ENCODE data around the gene ARMC7. TPM values are rescaled to one million over a fixed set of nuclear protein-coding genes. Genes with fewer than 3 reads are reported as not detected.

Gene ARMC7
- total and polyA plus RNA-seq, 2 donors (not counting 1 experiment from before 2014, with no cell fraction given): 10.4 to 15.9 TPM

GRCh38 chr17:75090871-75091854, 18.6 kb upstream of the ARMC7 start:
- no peaks in the 10 kb centered on the region for H3K27me3 Mint-ChIP-seq
- Histone ChIP-seq H2AFZ (ENCODE audit: insufficient read depth, low read depth, low read length, poor library complexity, severe bottlenecking) (no peak overlapping the region), H3K4me2 (replicated peaks; ENCODE audit: low read depth, low read length, poor library complexity, severe bottlenecking) (no peak overlapping the region), H3K79me2 (ENCODE audit: control insufficient read depth, insufficient read depth, low read length) (no peaks in the 10 kb centered on the region), H3K9me3 (ENCODE audit: control extremely low read depth in 1 of 3, control insufficient read depth in 2 of 3, insufficient read depth in 1 of 3, low read length in 2 of 3) (no peaks in the 10 kb centered on the region), H3K9ac (ENCODE audit: low read length) (no peak overlapping the region), H3K36me3 (replicated peaks in 1 of 2; ENCODE audit: control extremely low read depth in 1 of 2, control insufficient read depth in 1 of 2, extremely low read depth in 1 of 2, insufficient read depth in 2 of 2, low read length in 1 of 2) (no peaks in the 10 kb centered on the region), H3K27me3 (replicated peaks in 1 of 4; ENCODE audit: control extremely low read depth in 1 of 4, control insufficient read depth in 3 of 4, insufficient read depth in 4 of 4, low read length in 3 of 4) (peaks cover 0 to 7% (median 0%) of the 10 kb centered on the region in 4 experiments), H3K4me3 (ENCODE audit: control extremely low read depth in 1 of 5, extremely low read depth in 1 of 5, insufficient read depth in 1 of 5, low read depth in 2 of 5, low read length in 4 of 5) (no peak overlapping the region), H3K27ac (ENCODE audit: low read length in 2 of 2) (no peak overlapping the region), H4K20me1 (ENCODE audit: control insufficient read depth, insufficient read depth, low read length, poor library complexity, severe bottlenecking) (no peaks in the 10 kb centered on the region), H3K4me1 (ENCODE audit: control insufficient read depth in 2 of 2, insufficient read depth in 2 of 2, low read length in 2 of 2) (peaks cover 11 to 19% of the 10 kb centered on the region in 2 donors)
- TF ChIP-seq EZH2 (IDR thresholded peaks at IDR 0.05; ENCODE audit: borderline replicate concordance, insufficient read depth, low read depth, low read length, poor library complexity, severe bottlenecking) (no peak), CTCF (IDR thresholded peaks at IDR 0.05) (no peak)
- H3K27ac Mint-ChIP-seq: no peak overlapping the region
- ChIA-PET CTCF (interaction anchor here (1.4 kb wide), 1 partner anchor 23 kb away, joined by 3 read pairs; no protein-coding TSS in a partner anchor), POLR2A (interaction anchor here (0.7 kb wide), 1 partner anchor 11 kb away, joined by 3 read pairs; no protein-coding TSS in a partner anchor)
- WGBS (ENCODE audit: insufficient coverage): 92% methylated on average over 18 of the region's 19 CpGs
- peaks cover 16% of the 10 kb centered on the region for H3K4me1 Mint-ChIP-seq
- ATAC-seq (ENCODE audit: low read depth) (no peak), DNase-seq (no peak)
- H3K4me3 Mint-ChIP-seq: no peak overlapping the region
- no peaks in the 10 kb centered on the region for H3K9me3 Mint-ChIP-seq (ENCODE audit: insufficient read depth)
- intact Hi-C loops (cut with micrococcal nuclease): no loop called here

DNA sequence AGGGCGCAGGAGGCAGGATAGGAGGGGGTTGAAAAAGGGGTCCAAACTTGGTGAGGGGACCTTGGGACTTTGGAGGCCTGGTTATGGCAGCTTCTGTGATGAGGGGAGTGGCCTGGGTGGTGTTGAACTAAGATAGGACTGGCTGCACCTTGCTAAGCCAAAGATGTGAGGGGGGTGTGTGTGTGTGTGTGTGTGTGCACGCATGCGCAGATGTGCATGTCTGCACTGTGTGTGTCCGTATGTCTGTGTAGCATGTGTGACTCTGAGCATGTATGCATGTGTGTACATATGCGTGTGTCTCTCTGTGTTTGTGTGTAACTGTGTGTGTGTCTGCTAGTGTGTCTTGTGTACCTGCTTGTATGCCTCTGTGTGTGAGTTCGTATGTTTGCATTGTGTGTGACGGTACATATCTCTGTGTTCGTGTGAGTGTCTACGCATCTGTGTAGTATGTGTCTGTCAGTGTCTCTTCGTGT, 17.9 kb upstream of the ARMC7 start:
- intact Hi-C loops (cut with micrococcal nuclease): no loop called here
- Histone ChIP-seq H3K4me3 (ENCODE audit: control extremely low read depth in 1 of 5, extremely low read depth in 1 of 5, insufficient read depth in 1 of 5, low read depth in 2 of 5, low read length in 4 of 5) (no peak overlapping the region), H4K20me1 (ENCODE audit: control insufficient read depth, insufficient read depth, low read length, poor library complexity, severe bottlenecking) (no peaks in the 10 kb centered on the region), H3K79me2 (ENCODE audit: control insufficient read depth, insufficient read depth, low read length) (no peaks in the 10 kb centered on the region), H2AFZ (ENCODE audit: insufficient read depth, low read depth, low read length, poor library complexity, severe bottlenecking) (no peak overlapping the region), H3K36me3 (replicated peaks in 1 of 2; ENCODE audit: control extremely low read depth in 1 of 2, control insufficient read depth in 1 of 2, extremely low read depth in 1 of 2, insufficient read depth in 2 of 2, low read length in 1 of 2) (no peaks in the 10 kb centered on the region), H3K9me3 (ENCODE audit: control extremely low read depth in 1 of 3, control insufficient read depth in 2 of 3, insufficient read depth in 1 of 3, low read length in 2 of 3) (no peaks in the 10 kb centered on the region), H3K27me3 (replicated peaks in 1 of 4; ENCODE audit: control extremely low read depth in 1 of 4, control insufficient read depth in 3 of 4, insufficient read depth in 4 of 4, low read length in 3 of 4) (peaks cover 0 to 7% (median 0%) of the 10 kb centered on the region in 4 experiments), H3K4me1 (ENCODE audit: control insufficient read depth in 2 of 2, insufficient read depth in 2 of 2, low read length in 2 of 2) (peaks cover 11 to 19% of the 10 kb centered on the region in 2 donors), H3K27ac (ENCODE audit: low read length in 2 of 2) (no peak overlapping the region), H3K9ac (ENCODE audit: low read length) (no peak overlapping the region), H3K4me2 (replicated peaks; ENCODE audit: low read depth, low read length, poor library complexity, severe bottlenecking) (no peak overlapping the region)
- Mint-ChIP-seq H3K27me3 (no peaks in the 10 kb centered on the region), H3K4me1 (peaks cover 11% of the 10 kb centered on the region), H3K9me3 (ENCODE audit: insufficient read depth) (no peaks in the 10 kb centered on the region), H3K4me3 (no peak overlapping the region), H3K27ac (no peak overlapping the region)
- WGBS (ENCODE audit: insufficient coverage): 98% methylated on average over 10 of the region's 10 CpGs
- TF ChIP-seq CTCF (IDR thresholded peaks at IDR 0.05): no peak
- no peak for TF ChIP-seq EZH2 (IDR thresholded peaks at IDR 0.05; ENCODE audit: borderline replicate concordance, insufficient read depth, low read depth, low read length, poor library complexity, severe bottlenecking)
- ATAC-seq (ENCODE audit: low read depth) (no peak), DNase-seq (no peak)
- ChIA-PET CTCF (interaction anchor here (1.4 kb wide), 1 partner anchor 22 kb away, joined by 3 read pairs; no protein-coding TSS in a partner anchor), POLR2A (no interaction called here)

Data from B cell (primary cell).